ENCODE data around the gene AGFG2.

- TF ChIP-seq CTCF (conservative IDR thresholded peaks at IDR 0.05 in 1 of 2, IDR thresholded peaks at IDR 0.05 in 1 of 2; ENCODE audit: low read depth in 1 of 2, low read length in 2 of 2), result no peak
- no peak for TF ChIP-seq EZH2 (IDR thresholded peaks at IDR 0.05; ENCODE audit: low read length, missing control alignments)
These were observed 8.2 kb downstream of the AGFG2 start for GRCh38 chr7:100546926-100547800.
